Naive thymus-derived CD4-positive, alpha-beta T cell (primary cell): Measurements from ENCODE around the gene HAVCR2. TPM values are rescaled to one million over a fixed set of nuclear protein-coding genes. Genes with fewer than 3 reads are reported as not detected.
A peak's percentile ranks its signal among the peaks of the same experiment; 100 is the strongest.
"Not testable (repeated sequence)": the region's sequence is repeated elsewhere in the genome, so short reads cannot be mapped to it uniquely, and the experiment has no call there.

Experiments
- ATAC-seq: fragments of 150-1000 bp; cut with Tn5 transposase; 2 replicates; pipeline ENCODE4 v1.10.0; 2021; ENCODE audit warnings: mild to moderate bottlenecking, moderate library complexity
- CTCF ChIA-PET: fragments of 350-600 bp; sonication (Branson Sonifier 250); formaldehyde crosslinking; loops from one replicate; lab custom pipeline; 2021; ENCODE audit warnings: antibody characterized with exemption; lab: Charles Lee
- POLR2A ChIA-PET: fragments of 350-600 bp; sonication (Branson Sonifier 250); formaldehyde crosslinking; loops from one replicate; lab custom pipeline; 2021; ENCODE audit warnings: antibody characterized with exemption, inconsistent platforms; lab: Charles Lee
- DNase-seq, 9 donors: peaks; one replicate each; pipeline versions ENCODE4 v3.0.0 to v3.0.0-alpha.2; 2020 to 2022; ENCODE audit warnings: mixed read lengths in 1 of 9
- H3K27ac ChIP-seq: one replicate; pipeline ENCODE4 v1.7.0; 2013; ENCODE audit warnings: mild to moderate bottlenecking, low read depth, low read length, moderate library complexity
- H3K27me3 ChIP-seq, 2 donors: one replicate each; pipeline ENCODE4 v1.7.0; 2013; ENCODE audit warnings: low read length in 2 of 2, mild to moderate bottlenecking in 2 of 2, moderate library complexity in 2 of 2; ENCODE audit not compliant: control insufficient read depth in 2 of 2, insufficient read depth in 2 of 2
- H3K36me3 ChIP-seq, 3 experiments: 1 replicate in 2 of 3; 2 replicates in 1 of 3; pipeline ENCODE4 v1.7.0; 2013; ENCODE audit warnings: low read length in 3 of 3, mild to moderate bottlenecking in 3 of 3, moderate library complexity in 1 of 3; ENCODE audit not compliant: insufficient read depth in 3 of 3, control insufficient read depth in 2 of 3
- H3K4me1 ChIP-seq, 2 donors: one replicate each; pipeline ENCODE4 v1.7.0; 2013; ENCODE audit warnings: low read length in 2 of 2, mild to moderate bottlenecking in 2 of 2, moderate library complexity in 1 of 2; ENCODE audit not compliant: control insufficient read depth in 2 of 2, insufficient read depth in 2 of 2
- H3K4me3 ChIP-seq: 2 replicates; pipeline ENCODE4 v1.7.0; 2013; ENCODE audit warnings: mild to moderate bottlenecking, low read length
- H3K9me3 ChIP-seq, 3 experiments: 1 replicate in 2 of 3; 2 replicates in 1 of 3; pipeline ENCODE4 v1.7.0; 2013; ENCODE audit warnings: low read length in 3 of 3; ENCODE audit not compliant: control insufficient read depth in 2 of 3
- H3K27ac Mint-ChIP-seq, 9 donors: one replicate each; pipeline ENCODE4 v1.8.0; 2020 to 2022; ENCODE audit warnings: mixed read lengths in 9 of 9, mild to moderate bottlenecking in 8 of 9, moderate library complexity in 5 of 9, inconsistent platforms in 2 of 9
- H3K27me3 Mint-ChIP-seq, 5 donors: one replicate each; pipeline ENCODE4 v1.8.0; 2021 to 2022; ENCODE audit warnings: mixed read lengths in 5 of 5, mild to moderate bottlenecking in 1 of 5
- H3K36me3 Mint-ChIP-seq, 5 donors: one replicate each; pipeline ENCODE4 v1.8.0; 2020 to 2022; ENCODE audit warnings: mixed read lengths in 5 of 5, mild to moderate bottlenecking in 3 of 5, inconsistent platforms in 1 of 5
- H3K4me1 Mint-ChIP-seq, 7 donors: one replicate each; pipeline ENCODE4 v1.8.0; 2020 to 2022; ENCODE audit warnings: mixed read lengths in 7 of 7, mild to moderate bottlenecking in 3 of 7, inconsistent platforms in 1 of 7
- H3K4me3 Mint-ChIP-seq, 10 donors: one replicate each; pipeline ENCODE4 v1.8.0; 2020 to 2022; ENCODE audit warnings: mild to moderate bottlenecking in 10 of 10, mixed read lengths in 10 of 10, moderate library complexity in 6 of 10, inconsistent platforms in 2 of 10
- H3K9me3 Mint-ChIP-seq, 11 donors: one replicate each; pipeline ENCODE4 v1.8.0; 2020 to 2022; ENCODE audit warnings: mixed read lengths in 11 of 11, mild to moderate bottlenecking in 4 of 11, inconsistent platforms in 1 of 11, moderate library complexity in 1 of 11
- intact Hi-C, 2 donors: fragments of 100-400 bp; cut with micrococcal nuclease; formaldehyde crosslinking; loops; one replicate each; pipeline ENCODE4 v1.15.1; 2023
- polyA plus RNA-seq, 2 donors: library from polyadenylated mRNA; unstranded; fragments of 300-500 nt; fragmentation: Illumina TruSeq; gene quantifications; one replicate each; pipeline ENCODE4 v1.2.3, GENCODE V29; 2021
- total RNA-seq, 6 experiments: library from RNA in 5 of 6; stranded (reverse) in 5 of 6; gene quantifications; 1 replicate in 5 of 6; 2 replicates in 1 of 6; pipeline ENCODE4 v1.2.3 and lab custom pipeline; 2021 to 2026

HAVCR2 gene
- total and polyA plus RNA-seq, 7 experiments from 2014 or later: 2.2 to 110 (median 5.5) TPM

GRCh38 chr5:157047898-157048297 lies 60.9 kb downstream of the HAVCR2 start:
- H3K36me3 ChIP-seq: no peaks in the 10 kb centered on the region
- intact Hi-C loops: no loop called here
- H3K27me3 Mint-ChIP-seq: no peaks in the 10 kb centered on the region
- no peaks in the 10 kb centered on the region for H3K27me3 ChIP-seq
- peak overlapping the region; percentile 20 to 97 (median 91) for H3K27ac Mint-ChIP-seq
- CTCF ChIA-PET: interaction anchor here (0.5 kb wide), 1 partner anchor 46 kb away, joined by 6 read pairs; no protein-coding TSS in a partner anchor
- H3K4me3 ChIP-seq: no peak overlapping the region
- ATAC-seq (no peak), DNase-seq (no peak)
- POLR2A ChIA-PET: interaction anchor here (1.0 kb wide), 1 partner anchor 14 kb away, joined by 3 read pairs; no protein-coding TSS in a partner anchor
- H3K36me3 Mint-ChIP-seq: peaks cover 4 to 66% (median 12%) of the 10 kb centered on the region in 5 donors
- H3K9me3 ChIP-seq: no peaks in the 10 kb centered on the region
- no peak overlapping the region for H3K27ac ChIP-seq
- H3K4me3 Mint-ChIP-seq: peak overlapping the region in 8 of 10 donors; percentile 7 to 92 (median 83)
- peaks cover 0 to 8% (median 0%) of the 10 kb centered on the region in 11 donors for H3K9me3 Mint-ChIP-seq
- H3K4me1 ChIP-seq: peaks cover 0 to 32% of the 10 kb centered on the region in 2 donors
- H3K4me1 Mint-ChIP-seq: peaks cover 20 to 94% (median 78%) of the 10 kb centered on the region in 7 donors

- H3K9me3 Mint-ChIP-seq, DNase-seq: not testable (repeated sequence)
- POLR2A ChIA-PET: interaction anchor here (1.0 kb wide), 1 partner anchor 15 kb away, joined by 3 read pairs; no protein-coding TSS in a partner anchor
Observed at GRCh38 chr5:157047016-157047415, 61.8 kb downstream of the HAVCR2 start.

GRCh38 chr5:157046041-157046440 lies 62.8 kb downstream of the HAVCR2 start:
- Mint-ChIP-seq H3K36me3 (peaks cover 0 to 58% (median 15%) of the 10 kb centered on the region in 5 donors), H3K4me3 (peak overlapping the region in 8 of 10 donors; percentile 9 to 49 (median 32)), H3K4me1 (peaks cover 17 to 79% (median 65%) of the 10 kb centered on the region in 7 donors), H3K27me3 (no peaks in the 10 kb centered on the region), H3K9me3 (peaks cover 0 to 8% (median 0%) of the 10 kb centered on the region in 11 donors), H3K27ac (peak overlapping the region; percentile 26 to 91 (median 59))
- H3K27me3 ChIP-seq: no peaks in the 10 kb centered on the region
- intact Hi-C loops: no loop called here
- no peaks in the 10 kb centered on the region for H3K36me3 ChIP-seq
- POLR2A ChIA-PET: no interaction called here
- H3K27ac ChIP-seq: no peak overlapping the region
- CTCF ChIA-PET: interaction anchor here (1.4 kb wide), 1 partner anchor 132 kb away, joined by 4 read pairs; no protein-coding TSS in a partner anchor
- no peak overlapping the region for H3K4me3 ChIP-seq
- DNase-seq: no peak
- peaks cover 0 to 32% of the 10 kb centered on the region in 2 donors for H3K4me1 ChIP-seq
- ATAC-seq: no peak
- H3K9me3 ChIP-seq: no peaks in the 10 kb centered on the region

More at GRCh38 chr5:157047016-157047415, 61.8 kb downstream of the HAVCR2 start:
- peaks cover 0 to 60% (median 8%) of the 10 kb centered on the region in 5 donors for H3K36me3 Mint-ChIP-seq
- H3K27ac Mint-ChIP-seq: peak overlapping the region in 8 of 9 donors; percentile 32 to 94 (median 90)
- H3K9me3 ChIP-seq, H3K27ac ChIP-seq, intact Hi-C loops, H3K4me3 ChIP-seq, H3K36me3 ChIP-seq, ATAC-seq, H3K27me3 Mint-ChIP-seq, H3K27me3 ChIP-seq: not testable (repeated sequence)
- CTCF ChIA-PET: interaction anchor here (1.4 kb wide), 1 partner anchor 133 kb away, joined by 4 read pairs; no protein-coding TSS in a partner anchor
- H3K4me3 Mint-ChIP-seq: peak overlapping the region in 7 of 10 donors; percentile 4 to 92 (median 32)
- H3K4me1 ChIP-seq: peaks cover 0 to 32% of the 10 kb centered on the region in 2 donors
- H3K4me1 Mint-ChIP-seq: peaks cover 20 to 89% (median 75%) of the 10 kb centered on the region in 7 donors

- Histone ChIP-seq H3K4me3 (no peak overlapping the region), H3K9me3 (no peaks in the 10 kb centered on the region), H3K27ac (no peak overlapping the region), H3K36me3 (no peaks in the 10 kb centered on the region), H3K27me3 (no peaks in the 10 kb centered on the region), H3K4me1 (peaks cover 0 to 29% of the 10 kb centered on the region in 2 donors)
- CTCF ChIA-PET: interaction anchor here (1.4 kb wide), 1 partner anchor 132 kb away, joined by 4 read pairs; no protein-coding TSS in a partner anchor
- POLR2A ChIA-PET: no interaction called here
- intact Hi-C loops: no loop called here
- no peaks in the 10 kb centered on the region for H3K27me3 Mint-ChIP-seq
- H3K4me1 Mint-ChIP-seq: peaks cover 17 to 75% (median 61%) of the 10 kb centered on the region in 7 donors
- ATAC-seq (no peak), DNase-seq (no peak)
- peak overlapping the region in 7 of 9 donors; percentile 31 to 91 (median 69) for H3K27ac Mint-ChIP-seq
- peaks cover 0 to 58% (median 18%) of the 10 kb centered on the region in 5 donors for H3K36me3 Mint-ChIP-seq
- H3K9me3 Mint-ChIP-seq: peaks cover 0 to 8% (median 0%) of the 10 kb centered on the region in 11 donors
- peak overlapping the region in 2 of 10 donors; percentile 49 to 71 for H3K4me3 Mint-ChIP-seq
Observed at GRCh38 chr5:157045601-157046000, 63.2 kb downstream of the HAVCR2 start.

- POLR2A ChIA-PET: interaction anchor here (0.6 kb wide), 1 partner anchor 17 kb away, joined by 5 read pairs; no protein-coding TSS in a partner anchor
- H3K36me3 ChIP-seq: no peaks in the 10 kb centered on the region
- ATAC-seq: no peak
- no peaks in the 10 kb centered on the region for H3K27me3 ChIP-seq
- peaks cover 6% of the 10 kb centered on the region in 2 donors for H3K4me1 ChIP-seq
- Mint-ChIP-seq H3K4me3 (peak overlapping the region in 5 of 10 donors; percentile 10 to 56 (median 21)), H3K9me3 (peaks cover 0 to 5% (median 0%) of the 10 kb centered on the region in 11 donors), H3K4me1 (peaks cover 6 to 33% (median 16%) of the 10 kb centered on the region in 7 donors), H3K27ac (peak overlapping the region in 4 of 9 donors; percentile 32 to 78 (median 52)), H3K36me3 (peaks cover 5 to 45% (median 34%) of the 10 kb centered on the region in 5 donors), H3K27me3 (no peaks in the 10 kb centered on the region)
- H3K4me3 ChIP-seq: no peak overlapping the region
- CTCF ChIA-PET: interaction anchor here (1.0 kb wide), 1 partner anchor 54 kb away, joined by 5 read pairs; no protein-coding TSS in a partner anchor
- intact Hi-C loops: loop anchor here in 1 of 2 donors (2.0 kb wide), 1 partner anchor 14 kb away; no protein-coding TSS in a partner anchor
- no peak for DNase-seq
- no peak overlapping the region for H3K27ac ChIP-seq
- H3K9me3 ChIP-seq: no peaks in the 10 kb centered on the region
Observed at GRCh38 chr5:157038568-157039187, 70.2 kb downstream of the HAVCR2 start.
